ENCODE data around the gene ADRB2. TPM values are rescaled to one million over a fixed set of nuclear protein-coding genes. Genes with fewer than 3 reads are reported as not detected.

Gene ADRB2
- total RNA-seq, 1 donor from 2014 or later, result 0.12 TPM

DNA sequence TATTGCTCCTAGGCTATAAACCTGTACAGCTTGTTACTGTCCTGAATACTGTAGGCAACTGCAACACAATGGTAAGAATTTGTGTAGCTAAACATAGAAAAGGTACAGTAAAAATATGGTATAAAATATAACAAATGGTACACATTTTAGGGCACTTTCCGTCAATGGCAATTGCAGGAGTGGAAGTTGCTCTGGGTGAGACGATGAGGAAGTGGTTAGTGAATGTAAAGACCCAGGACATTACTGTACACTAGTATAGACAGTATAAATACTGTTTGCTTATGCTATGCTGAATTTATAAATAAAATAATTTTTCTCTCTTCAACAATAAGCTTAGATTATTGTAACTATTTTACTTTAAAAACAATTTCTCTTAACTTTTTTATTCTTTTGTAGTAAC, 15.6 kb upstream of the ADRB2 start:
- H3K27me3 Mint-ChIP-seq, result peaks cover 13% of the 10 kb centered on the region
- H3K4me1 Mint-ChIP-seq (ENCODE audit: low read depth), result peaks cover 11% of the 10 kb centered on the region
- no peak overlapping the region for H3K4me3 Mint-ChIP-seq (ENCODE audit: low read depth)
- no peaks in the 10 kb centered on the region for H3K36me3 Mint-ChIP-seq (ENCODE audit: insufficient read depth)
- no peak overlapping the region for H3K27ac Mint-ChIP-seq
- DNase-seq (ENCODE audit: low spot score, unreplicated experiment), result no peak
- H3K9me3 Mint-ChIP-seq (ENCODE audit: low read depth), result no peaks in the 10 kb centered on the region
- TF ChIP-seq, protein P1, sequence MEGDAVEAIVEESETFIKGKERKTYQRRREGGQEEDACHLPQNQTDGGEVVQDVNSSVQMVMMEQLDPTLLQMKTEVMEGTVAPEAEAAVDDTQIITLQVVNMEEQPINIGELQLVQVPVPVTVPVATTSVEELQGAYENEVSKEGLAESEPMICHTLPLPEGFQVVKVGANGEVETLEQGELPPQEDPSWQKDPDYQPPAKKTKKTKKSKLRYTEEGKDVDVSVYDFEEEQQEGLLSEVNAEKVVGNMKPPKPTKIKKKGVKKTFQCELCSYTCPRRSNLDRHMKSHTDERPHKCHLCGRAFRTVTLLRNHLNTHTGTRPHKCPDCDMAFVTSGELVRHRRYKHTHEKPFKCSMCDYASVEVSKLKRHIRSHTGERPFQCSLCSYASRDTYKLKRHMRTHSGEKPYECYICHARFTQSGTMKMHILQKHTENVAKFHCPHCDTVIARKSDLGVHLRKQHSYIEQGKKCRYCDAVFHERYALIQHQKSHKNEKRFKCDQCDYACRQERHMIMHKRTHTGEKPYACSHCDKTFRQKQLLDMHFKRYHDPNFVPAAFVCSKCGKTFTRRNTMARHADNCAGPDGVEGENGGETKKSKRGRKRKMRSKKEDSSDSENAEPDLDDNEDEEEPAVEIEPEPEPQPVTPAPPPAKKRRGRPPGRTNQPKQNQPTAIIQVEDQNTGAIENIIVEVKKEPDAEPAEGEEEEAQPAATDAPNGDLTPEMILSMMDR (IDR thresholded peaks at IDR 0.05; ENCODE audit: unreplicated experiment), result no peak

DNA sequence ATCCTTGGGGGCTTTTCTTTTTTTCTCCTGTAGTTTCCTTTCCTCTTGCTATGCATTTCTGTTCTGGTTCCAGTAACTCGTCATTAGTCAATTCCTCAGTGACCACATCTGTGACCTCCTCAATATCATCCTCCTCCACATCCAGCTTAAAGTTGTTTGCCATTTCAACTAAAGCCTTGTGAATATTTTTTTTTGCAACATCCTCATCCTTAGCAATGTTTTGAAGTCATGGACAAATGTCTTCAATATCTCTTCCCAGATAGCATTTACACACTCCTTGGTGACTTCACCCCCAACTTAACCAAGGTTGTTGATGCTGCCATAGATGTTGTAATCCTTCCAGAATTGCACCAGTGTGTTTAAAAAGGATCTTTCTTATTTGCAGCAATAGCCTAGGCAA, 14.7 kb upstream of the ADRB2 start:
- H3K4me3 Mint-ChIP-seq (ENCODE audit: low read depth), result no peak overlapping the region
- peaks cover 11% of the 10 kb centered on the region for H3K4me1 Mint-ChIP-seq (ENCODE audit: low read depth)
- no peaks in the 10 kb centered on the region for H3K9me3 Mint-ChIP-seq (ENCODE audit: low read depth)
- H3K27me3 Mint-ChIP-seq, result peaks cover 12% of the 10 kb centered on the region
- no peak overlapping the region for H3K27ac Mint-ChIP-seq
- TF ChIP-seq, protein P1 (IDR thresholded peaks at IDR 0.05; ENCODE audit: unreplicated experiment), result no peak
- no peaks in the 10 kb centered on the region for H3K36me3 Mint-ChIP-seq (ENCODE audit: insufficient read depth)
- DNase-seq (ENCODE audit: low spot score, unreplicated experiment), result no peak

DNA sequence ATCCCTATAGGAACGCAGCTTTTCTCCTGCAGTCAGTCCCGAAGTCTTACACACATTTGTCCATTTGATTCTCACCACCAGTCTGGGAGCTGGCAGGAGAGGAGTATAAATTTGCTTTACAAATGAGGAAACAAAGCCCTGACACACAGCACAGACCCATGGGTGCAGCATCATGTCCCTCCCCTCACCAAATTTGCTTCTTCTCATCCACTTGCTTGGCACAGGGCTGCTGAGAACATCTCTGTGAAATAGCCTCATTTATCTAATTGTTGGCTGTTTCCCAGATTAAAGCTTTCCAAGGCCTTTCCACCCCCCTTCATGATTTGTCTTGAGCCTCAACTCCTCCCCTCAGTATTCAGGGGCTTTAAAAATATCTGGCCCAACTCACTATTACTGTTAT, 11.3 kb upstream of the ADRB2 start:
- no peaks in the 10 kb centered on the region for H3K4me1 Mint-ChIP-seq (ENCODE audit: low read depth)
- H3K9me3 Mint-ChIP-seq (ENCODE audit: low read depth), result no peaks in the 10 kb centered on the region
- no peak overlapping the region for H3K4me3 Mint-ChIP-seq (ENCODE audit: low read depth)
- no peak overlapping the region for H3K27ac Mint-ChIP-seq
- DNase-seq (ENCODE audit: low spot score, unreplicated experiment), result no peak
- no peaks in the 10 kb centered on the region for H3K36me3 Mint-ChIP-seq (ENCODE audit: insufficient read depth)
- TF ChIP-seq, protein P1 (IDR thresholded peaks at IDR 0.05; ENCODE audit: unreplicated experiment), result no peak
- peaks cover 16% of the 10 kb centered on the region for H3K27me3 Mint-ChIP-seq

DNA sequence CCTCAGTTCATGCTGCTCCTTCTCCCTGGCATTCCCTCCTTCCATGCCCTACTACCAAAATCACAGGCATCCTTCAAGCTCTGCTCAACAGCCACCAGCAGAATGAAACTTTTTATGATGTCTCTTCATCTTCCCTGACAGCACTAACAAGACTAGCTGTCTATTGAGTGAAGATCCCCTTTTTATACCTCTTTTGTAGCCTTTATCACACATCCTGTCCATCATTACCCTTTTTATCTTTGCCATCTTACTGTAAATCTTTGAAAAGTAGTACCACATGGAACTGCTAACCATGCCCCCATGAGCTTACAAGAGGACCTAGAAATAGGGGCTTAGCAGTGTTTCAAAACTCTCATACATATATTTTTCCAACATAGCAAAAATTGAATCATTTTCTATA, 10.8 kb upstream of the ADRB2 start:
- H3K4me3 Mint-ChIP-seq (ENCODE audit: low read depth), result no peak overlapping the region
- DNase-seq (ENCODE audit: low spot score, unreplicated experiment), result no peak
- peaks cover 16% of the 10 kb centered on the region for H3K27me3 Mint-ChIP-seq
- H3K9me3 Mint-ChIP-seq (ENCODE audit: low read depth), result no peaks in the 10 kb centered on the region
- TF ChIP-seq, protein P1 (IDR thresholded peaks at IDR 0.05; ENCODE audit: unreplicated experiment), result no peak
- no peaks in the 10 kb centered on the region for H3K4me1 Mint-ChIP-seq (ENCODE audit: low read depth)
- no peaks in the 10 kb centered on the region for H3K36me3 Mint-ChIP-seq (ENCODE audit: insufficient read depth)
- H3K27ac Mint-ChIP-seq, result no peak overlapping the region

- no peaks in the 10 kb centered on the region for H3K9me3 Mint-ChIP-seq (ENCODE audit: low read depth)
- H3K36me3 Mint-ChIP-seq (ENCODE audit: insufficient read depth), result no peaks in the 10 kb centered on the region
- no peaks in the 10 kb centered on the region for H3K4me1 Mint-ChIP-seq (ENCODE audit: low read depth)
- no peak overlapping the region for H3K27ac Mint-ChIP-seq
- TF ChIP-seq, protein P1 (IDR thresholded peaks at IDR 0.05; ENCODE audit: unreplicated experiment), result no peak
- H3K27me3 Mint-ChIP-seq, result peaks cover 16% of the 10 kb centered on the region
- DNase-seq (ENCODE audit: low spot score, unreplicated experiment), result no peak
- no peak overlapping the region for H3K4me3 Mint-ChIP-seq (ENCODE audit: low read depth)
Observed at GRCh38 chr5:148816357-148816756, 10.1 kb upstream of the ADRB2 start.

Measured in progenitor cell of endocrine pancreas (in vitro differentiated cells).